Mesenchymal stem cell (in vitro differentiated cells and primary cell): ENCODE measurements around the gene ZMYND11.

Source experiments
- DNase-seq: peaks from one replicate; pipeline ENCODE4 v3.0.0-alpha.2; 2013
- H2AFZ ChIP-seq: one replicate; pipeline ENCODE4 v1.6.1; 2013; ENCODE audit warnings: low read depth, mild to moderate bottlenecking, control low read depth, inconsistent platforms, low read length, moderate library complexity
- H2AK5ac ChIP-seq: 2 replicates; pipeline ENCODE4 v1.6.1; 2013; ENCODE audit warnings: low read length, moderate library complexity, mild to moderate bottlenecking, inconsistent platforms; ENCODE audit not compliant: severe bottlenecking
- H2BK120ac ChIP-seq: one replicate; pipeline ENCODE4 v1.6.1; 2013; ENCODE audit warnings: low read depth, mild to moderate bottlenecking, inconsistent platforms, low read length, moderate library complexity
- H2BK12ac ChIP-seq, 2 experiments: one replicate each; pipeline ENCODE4 v1.6.1; 2013; ENCODE audit warnings: inconsistent platforms in 2 of 2, low read length in 2 of 2, mild to moderate bottlenecking in 2 of 2, moderate library complexity in 2 of 2, control low read depth in 1 of 2
- H2BK15ac ChIP-seq: one replicate; pipeline ENCODE4 v1.6.1; 2013; ENCODE audit warnings: mild to moderate bottlenecking, low read depth, inconsistent platforms; ENCODE audit not compliant: poor library complexity, severe bottlenecking
- H2BK5ac ChIP-seq: 2 replicates; pipeline ENCODE4 v1.6.1; 2013; ENCODE audit warnings: low read depth, mild to moderate bottlenecking, low read length, control low read depth, inconsistent platforms; ENCODE audit not compliant: poor library complexity, severe bottlenecking
- H3K14ac ChIP-seq, 2 experiments: one replicate each; pipeline ENCODE4 v1.6.1; 2013; ENCODE audit warnings: inconsistent platforms in 2 of 2, low read length in 2 of 2, control low read depth in 1 of 2, mild to moderate bottlenecking in 1 of 2, moderate library complexity in 1 of 2
- H3K18ac ChIP-seq, 2 experiments: one replicate each; pipeline ENCODE4 v1.6.1; 2013; ENCODE audit warnings: inconsistent platforms in 2 of 2, low read length in 2 of 2, control low read depth in 1 of 2, low read depth in 1 of 2, mild to moderate bottlenecking in 1 of 2
- H3K23ac ChIP-seq, 2 experiments: one replicate each; pipeline ENCODE4 v1.6.1; 2013; ENCODE audit warnings: inconsistent platforms in 2 of 2, low read length in 2 of 2, mild to moderate bottlenecking in 2 of 2, moderate library complexity in 2 of 2, control low read depth in 1 of 2
- H3K27ac ChIP-seq: 2 replicates; pipeline ENCODE4 v1.5.1; 2013; ENCODE audit warnings: mild to moderate bottlenecking, moderate library complexity, low read length, control low read depth, inconsistent platforms; ENCODE audit not compliant: poor library complexity, severe bottlenecking
- H3K27me3 ChIP-seq, 2 experiments: 2 replicates each; pipeline versions ENCODE4 v1.6.1 to v1.7.0; 2013; ENCODE audit warnings: low read length in 2 of 2, mild to moderate bottlenecking in 2 of 2, moderate library complexity in 2 of 2, control low read depth in 1 of 2, inconsistent platforms in 1 of 2; ENCODE audit not compliant: control insufficient read depth in 1 of 2, insufficient read depth in 1 of 2
- H3K36me3 ChIP-seq, 2 experiments: 2 replicates each; pipeline versions ENCODE4 v1.6.1 to v1.7.0; 2013; ENCODE audit warnings: low read length in 2 of 2, control low read depth in 1 of 2, inconsistent platforms in 1 of 2, low read depth in 1 of 2, mild to moderate bottlenecking in 1 of 2; ENCODE audit not compliant: insufficient read depth in 2 of 2, control insufficient read depth in 1 of 2
- H3K4ac ChIP-seq, 2 experiments: one replicate each; pipeline ENCODE4 v1.6.1; 2013; ENCODE audit warnings: inconsistent platforms in 2 of 2, low read length in 2 of 2, mild to moderate bottlenecking in 2 of 2, moderate library complexity in 2 of 2, control low read depth in 1 of 2, low read depth in 1 of 2
- H3K4me1 ChIP-seq: 2 replicates; pipeline ENCODE4 v1.6.1; 2013; ENCODE audit warnings: low read depth, low read length, control low read depth; ENCODE audit not compliant: control insufficient read depth, insufficient read depth
- H3K4me2 ChIP-seq: 2 replicates; pipeline ENCODE4 v1.6.1; 2013; ENCODE audit warnings: low read length, mild to moderate bottlenecking, inconsistent platforms; ENCODE audit not compliant: poor library complexity, severe bottlenecking
- H3K4me3 ChIP-seq, 2 experiments: 2 replicates each; pipeline versions ENCODE4 v1.5.1 to v1.7.0; 2013; ENCODE audit warnings: low read length in 2 of 2, mild to moderate bottlenecking in 2 of 2, control low read depth in 1 of 2, low read depth in 1 of 2; ENCODE audit not compliant: insufficient read depth in 1 of 2
- H3K79me1 ChIP-seq: replicated peaks from 2 replicates; pipeline ENCODE4 v1.6.1; 2013; ENCODE audit warnings: mild to moderate bottlenecking, control low read depth, low read length, inconsistent platforms; ENCODE audit not compliant: poor library complexity, severe bottlenecking
- H3K9ac ChIP-seq: 2 replicates; pipeline ENCODE4 v1.7.0; 2013; ENCODE audit warnings: mild to moderate bottlenecking, low read length, moderate library complexity
- H3K9me3 ChIP-seq: 2 replicates; pipeline ENCODE4 v1.7.0; 2013; ENCODE audit warnings: mild to moderate bottlenecking, low read length; ENCODE audit not compliant: control insufficient read depth
- H4K8ac ChIP-seq: one replicate; pipeline ENCODE4 v1.6.1; 2013; ENCODE audit warnings: inconsistent platforms, mild to moderate bottlenecking, low read length, moderate library complexity
- H4K91ac ChIP-seq: one replicate; pipeline ENCODE4 v1.6.1; 2013; ENCODE audit warnings: mild to moderate bottlenecking, low read length, inconsistent platforms
- WGBS: methylation state at CpG from one replicate; pipeline ENCODE4 v1.1.7; 2013; ENCODE audit warnings: mixed read lengths; 5-methylcytosine and 5-hydroxymethylcytosine counted together

The ZMYND11 gene

DNA sequence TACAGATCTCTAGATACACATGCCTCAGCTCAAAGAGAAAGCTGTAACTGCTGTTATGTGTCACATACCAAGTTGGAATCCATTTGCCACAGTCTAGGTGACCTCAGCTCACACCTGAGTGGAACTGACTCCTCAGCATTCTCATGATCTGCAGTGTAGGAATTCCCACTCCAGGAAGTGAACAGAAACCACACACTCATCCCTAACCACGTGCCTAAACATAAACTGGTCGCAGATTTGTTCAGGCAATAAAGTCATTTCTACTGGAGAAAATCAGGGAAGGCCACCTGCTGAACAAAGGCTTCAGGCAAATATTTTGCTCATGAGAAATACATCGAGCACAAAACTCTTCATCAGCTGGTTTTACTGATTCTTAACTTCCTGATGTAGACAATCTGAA lies 23.0 kb upstream of the ZMYND11 start:
- WGBS: 23% methylated on average over 2 of the region's 3 CpGs
- Histone ChIP-seq H4K8ac (no peak overlapping the region), H3K27ac (peak overlapping the region; percentile 68), H3K79me1 (no peaks in the 10 kb centered on the region), H4K91ac (no peak overlapping the region), H2BK12ac (no peak overlapping the region), H2BK15ac (no peak overlapping the region), H3K4me1 (peaks cover 5% of the 10 kb centered on the region), H3K9me3 (no peaks in the 10 kb centered on the region), H3K9ac (no peak overlapping the region), H2AFZ (no peak overlapping the region), H3K27me3 (no peaks in the 10 kb centered on the region), H2AK5ac (no peak overlapping the region), H3K4ac (no peak overlapping the region), H2BK120ac (no peak overlapping the region), H3K4me2 (no peak overlapping the region), H3K23ac (no peak overlapping the region), H3K14ac (no peak overlapping the region), H3K18ac (no peak overlapping the region), H2BK5ac (no peak overlapping the region), H3K36me3 (no peaks in the 10 kb centered on the region), H3K4me3 (no peak overlapping the region)
- peak; percentile 4 for DNase-seq

DNA sequence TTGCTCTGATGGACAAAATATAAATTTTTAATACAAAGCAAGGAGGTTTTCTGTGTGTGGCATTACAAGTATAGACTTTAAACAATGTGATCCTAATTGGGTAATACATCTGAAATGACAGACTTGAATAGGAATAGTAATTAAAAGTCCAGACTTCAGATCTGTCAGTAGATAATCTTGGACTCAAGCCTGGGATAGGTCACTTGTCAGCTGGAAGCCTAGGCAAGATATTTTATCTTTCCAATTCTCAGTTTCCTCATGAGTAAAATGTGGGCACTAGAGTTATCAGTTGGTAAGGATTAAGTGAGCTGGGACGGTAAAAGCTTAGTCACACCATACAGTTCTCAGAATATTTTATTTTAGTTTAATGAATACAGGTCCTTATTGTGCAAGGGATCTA lies 10.4 kb upstream of the ZMYND11 start:
- H3K9ac ChIP-seq: no peak overlapping the region
- no peak overlapping the region for H3K18ac ChIP-seq
- H2BK15ac ChIP-seq: no peak overlapping the region
- H3K4me2 ChIP-seq: no peak overlapping the region
- no peak overlapping the region for H2BK120ac ChIP-seq
- H2AFZ ChIP-seq: no peak overlapping the region
- no peaks in the 10 kb centered on the region for H3K4me1 ChIP-seq
- H2BK5ac ChIP-seq: no peak overlapping the region
- peaks cover 0 to 6% of the 10 kb centered on the region in 2 experiments for H3K27me3 ChIP-seq
- no peak overlapping the region for H2BK12ac ChIP-seq
- H3K36me3 ChIP-seq: no peaks in the 10 kb centered on the region
- no peak overlapping the region for H2AK5ac ChIP-seq
- no peak overlapping the region for H3K14ac ChIP-seq
- H4K91ac ChIP-seq: no peak overlapping the region
- WGBS: no CpG with 5 or more reads among the region's 1 CpG
- no peak overlapping the region for H4K8ac ChIP-seq
- no peak overlapping the region for H3K4ac ChIP-seq
- DNase-seq: no peak
- no peak overlapping the region for H3K4me3 ChIP-seq
- H3K23ac ChIP-seq: no peak overlapping the region
- H3K79me1 ChIP-seq: no peaks in the 10 kb centered on the region
- no peaks in the 10 kb centered on the region for H3K9me3 ChIP-seq
- H3K27ac ChIP-seq: no peak overlapping the region

DNA sequence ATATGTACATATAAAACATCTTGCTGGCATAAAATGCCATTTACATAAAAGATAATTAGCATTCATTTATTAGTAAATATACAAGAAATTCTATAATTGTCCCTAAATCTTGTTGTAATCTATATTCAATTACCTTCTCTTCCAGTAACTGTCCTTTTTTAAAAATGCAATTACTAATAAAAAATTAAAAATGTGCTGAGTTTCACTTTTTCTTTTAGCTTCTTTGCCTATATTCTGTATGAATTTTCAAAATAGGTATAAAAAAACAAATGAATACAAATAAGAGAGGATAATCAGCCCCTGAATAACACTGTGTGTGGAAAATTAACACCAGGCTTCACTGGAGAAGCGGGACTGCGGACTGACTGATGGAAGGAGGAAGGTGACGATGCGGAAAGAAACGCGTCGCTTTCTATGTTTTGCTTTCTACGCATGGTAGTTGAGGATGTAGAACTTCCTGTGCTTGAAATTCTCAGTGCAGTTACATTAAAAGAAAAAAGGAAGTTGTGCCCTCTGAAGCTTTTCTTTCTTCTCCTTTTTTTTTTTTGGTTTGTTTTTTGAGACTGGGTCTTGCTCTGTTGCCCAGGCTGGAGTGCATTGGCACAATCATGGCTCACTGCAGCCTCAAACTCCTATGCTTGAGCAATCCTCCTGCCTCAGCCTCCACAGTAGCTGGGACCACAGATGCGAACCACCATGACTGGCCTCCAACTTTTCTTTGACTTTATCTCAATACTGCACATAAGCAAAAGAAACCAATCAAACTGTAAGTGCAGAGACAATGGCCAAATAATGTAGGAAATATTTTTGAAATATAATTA lies 7.4 kb upstream of the ZMYND11 start:
- H3K4me2 ChIP-seq: no peak overlapping the region

DNA sequence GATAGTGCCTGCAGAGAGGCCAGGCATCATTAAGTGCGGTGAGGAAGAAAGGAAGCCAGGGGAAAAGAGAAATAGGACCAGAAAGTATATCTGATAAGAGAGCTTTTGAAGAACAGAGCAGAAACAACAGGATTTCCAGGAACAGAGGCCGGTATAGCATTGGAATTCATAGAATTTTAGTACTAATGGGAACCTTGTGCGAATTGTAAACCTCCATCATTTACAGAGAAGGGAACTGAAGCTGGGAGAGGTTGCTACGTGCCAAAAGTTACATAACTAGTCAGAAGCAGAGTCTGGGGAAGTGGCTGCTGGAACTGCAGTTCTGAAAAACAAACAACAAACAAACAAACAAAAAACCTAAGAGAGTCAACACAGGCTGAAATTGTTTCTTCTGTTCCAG lies 5.4 kb upstream of the ZMYND11 start:
- H3K27me3 ChIP-seq: no peaks in the 10 kb centered on the region

More for the DNA sequence above, 7.4 kb upstream of the ZMYND11 start:
- Histone ChIP-seq H3K36me3 (no peaks in the 10 kb centered on the region), H3K14ac (no peak overlapping the region), H3K18ac (no peak overlapping the region), H3K27ac (no peak overlapping the region), H4K91ac (no peak overlapping the region), H2BK12ac (no peak overlapping the region), H2BK5ac (no peak overlapping the region), H3K9ac (no peak overlapping the region), H2AK5ac (no peak overlapping the region), H3K23ac (no peak overlapping the region), H3K79me1 (peaks cover 1% of the 10 kb centered on the region), H2AFZ (no peak overlapping the region), H3K4ac (no peak overlapping the region), H3K27me3 (peaks cover 0 to 2% of the 10 kb centered on the region in 2 experiments), H3K4me1 (peaks cover 3% of the 10 kb centered on the region), H3K9me3 (no peaks in the 10 kb centered on the region), H3K4me3 (no peak overlapping the region), H2BK120ac (no peak overlapping the region), H4K8ac (no peak overlapping the region), H2BK15ac (no peak overlapping the region)
- no peak for DNase-seq
- WGBS: 95% methylated on average over 9 of the region's 9 CpGs

More for the DNA sequence above, 5.4 kb upstream of the ZMYND11 start:
- H3K4me3 ChIP-seq: no peak overlapping the region
- no peak overlapping the region for H3K14ac ChIP-seq
- no peak overlapping the region for H2AFZ ChIP-seq
- no peak overlapping the region for H2BK12ac ChIP-seq
- no peak overlapping the region for H3K27ac ChIP-seq
- no peaks in the 10 kb centered on the region for H3K36me3 ChIP-seq
- peaks cover 1% of the 10 kb centered on the region for H3K79me1 ChIP-seq
- WGBS: 57% methylated on average over 3 of the region's 4 CpGs
- no peaks in the 10 kb centered on the region for H3K9me3 ChIP-seq
- no peak overlapping the region for H2BK120ac ChIP-seq
- no peak overlapping the region for H3K4me2 ChIP-seq
- no peak overlapping the region for H3K18ac ChIP-seq
- H3K4me1 ChIP-seq: peaks cover 6% of the 10 kb centered on the region
- no peak for DNase-seq
- no peak overlapping the region for H4K91ac ChIP-seq
- H2AK5ac ChIP-seq: no peak overlapping the region
- no peak overlapping the region for H2BK15ac ChIP-seq
- no peak overlapping the region for H2BK5ac ChIP-seq
- H3K9ac ChIP-seq: no peak overlapping the region
- no peak overlapping the region for H3K23ac ChIP-seq
- no peak overlapping the region for H4K8ac ChIP-seq
- no peak overlapping the region for H3K4ac ChIP-seq
